NCI-H2107 (cell line): ENCODE data around the gene OR10A4.
"Not testable (repeated sequence)": the region's sequence is repeated elsewhere in the genome, so short reads cannot be mapped to it uniquely, and the experiment has no call there.

Experiments
- DNase-seq: peaks from one replicate; lab custom pipeline; 2025; lab: John Stamatoyannopoulos, UW

OR10A4 gene

GRCh38 chr11:6898911-6899310 is 22.5 kb downstream of the OR10A4 start:
- no peak for DNase-seq

DNA sequence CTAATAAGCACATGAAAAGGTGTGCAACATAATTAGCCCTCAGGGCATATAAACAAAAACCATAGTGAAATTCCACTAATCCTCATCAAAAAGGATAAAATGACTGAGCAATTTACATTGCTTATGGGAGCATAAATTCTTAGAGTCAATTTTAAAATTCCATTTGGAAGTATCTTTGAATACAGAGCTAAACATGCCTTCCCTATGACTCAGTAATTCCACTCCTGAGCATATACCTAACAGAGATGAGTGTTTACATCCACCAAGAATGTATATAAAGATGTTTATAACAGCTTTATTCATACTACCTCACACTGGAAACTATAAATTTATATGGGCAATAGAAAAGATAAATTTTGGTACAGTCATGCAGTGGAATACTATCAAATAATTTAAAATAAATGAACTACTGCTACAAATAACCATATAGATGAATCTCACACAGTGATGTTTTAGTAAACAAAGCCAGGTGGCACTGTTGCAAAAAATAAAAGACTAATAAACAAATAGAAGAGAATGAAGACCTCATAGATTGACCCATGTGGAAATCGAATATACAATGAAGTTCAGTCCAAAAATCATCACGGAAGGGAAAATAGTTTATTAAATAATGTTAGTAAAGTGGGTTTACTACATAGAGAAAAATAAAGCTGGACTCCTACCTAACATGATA is 24.0 kb downstream of the OR10A4 start:
- DNase-seq = no peak

DNA sequence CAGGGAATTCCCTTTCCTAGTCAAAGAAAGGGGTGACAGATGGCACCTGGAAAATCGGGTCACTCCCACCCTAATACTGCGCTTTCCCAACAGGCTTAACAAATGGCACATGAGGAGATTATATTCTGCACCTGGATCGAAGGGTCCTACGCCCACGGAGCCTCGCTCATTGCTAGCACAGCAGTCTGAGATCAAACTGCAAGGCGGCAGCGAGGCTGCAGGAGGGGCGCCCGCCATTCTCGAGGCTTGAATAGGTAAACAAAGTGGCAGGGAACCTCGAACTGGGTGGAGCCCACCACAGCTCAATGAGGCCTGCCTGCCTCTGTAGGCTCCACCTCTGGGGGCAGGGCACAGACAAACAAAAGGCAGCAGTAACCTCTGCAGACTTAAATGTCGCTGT is 28.4 kb downstream of the OR10A4 start:
- DNase-seq = not testable (repeated sequence)

GRCh38 chr11:6911378-6911777 is 35.0 kb downstream of the OR10A4 start:
- no peak for DNase-seq

DNA sequence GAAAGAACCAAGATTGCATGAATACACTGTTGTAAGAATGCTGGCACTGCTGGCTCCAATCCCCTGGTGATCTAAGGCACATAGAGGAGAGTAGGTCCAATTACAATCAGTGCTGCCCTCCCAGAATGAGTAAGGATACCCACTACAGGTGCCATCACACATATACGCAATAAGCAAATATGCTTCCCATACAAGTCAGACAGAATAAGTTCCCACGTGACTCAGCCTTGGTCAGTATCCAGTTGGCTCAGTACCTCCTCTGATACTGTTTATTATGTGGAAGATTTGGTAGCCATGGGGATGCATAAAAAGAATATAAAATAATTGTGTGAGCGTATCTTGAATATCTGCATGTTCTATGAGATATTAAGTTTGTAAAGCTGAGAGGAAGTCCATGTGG is 35.5 kb downstream of the OR10A4 start:
- DNase-seq = no peak

- DNase-seq = no peak
These were observed 43.3 kb downstream of the OR10A4 start for GRCh38 chr11:6919698-6920097.

GRCh38 chr11:6920702-6921101 is 44.3 kb downstream of the OR10A4 start, which contains the start of gene OR2D3:
Gene OR2D3 (plus strand): TSS chr11:6921002. CDS start chr11:6921002, 0 bp downstream.
- DNase-seq = no peak

GRCh38 chr11:6925007-6925577 is 48.7 kb downstream of the OR10A4 start:
- no peak for DNase-seq

DNA sequence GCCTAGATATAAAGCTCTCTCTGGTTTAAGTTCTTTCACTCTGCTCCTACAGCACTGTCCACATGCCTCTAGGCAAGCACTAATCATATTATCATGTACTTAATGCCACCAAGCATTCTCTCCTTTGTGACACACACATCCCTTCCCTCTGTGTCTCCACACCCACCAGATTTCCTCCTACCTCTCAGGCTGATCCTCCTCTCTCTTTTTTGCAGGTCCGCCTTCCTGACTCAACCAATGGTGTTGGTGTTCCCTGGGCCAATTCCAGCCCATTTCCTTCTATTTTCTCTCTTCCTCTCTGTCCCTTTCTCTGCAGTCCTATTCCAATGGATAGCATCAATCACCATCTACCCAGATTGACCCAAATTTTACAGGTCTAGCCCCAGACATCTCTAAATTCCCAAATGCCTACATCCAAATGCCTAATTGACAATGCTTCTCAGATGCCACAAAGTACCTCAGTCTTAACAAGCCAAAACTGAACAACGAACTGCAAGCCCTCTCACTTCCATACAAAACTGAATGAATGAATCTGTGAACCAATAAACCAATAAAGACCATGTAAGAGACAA is 49.3 kb downstream of the OR10A4 start:
- no peak for DNase-seq

DNA sequence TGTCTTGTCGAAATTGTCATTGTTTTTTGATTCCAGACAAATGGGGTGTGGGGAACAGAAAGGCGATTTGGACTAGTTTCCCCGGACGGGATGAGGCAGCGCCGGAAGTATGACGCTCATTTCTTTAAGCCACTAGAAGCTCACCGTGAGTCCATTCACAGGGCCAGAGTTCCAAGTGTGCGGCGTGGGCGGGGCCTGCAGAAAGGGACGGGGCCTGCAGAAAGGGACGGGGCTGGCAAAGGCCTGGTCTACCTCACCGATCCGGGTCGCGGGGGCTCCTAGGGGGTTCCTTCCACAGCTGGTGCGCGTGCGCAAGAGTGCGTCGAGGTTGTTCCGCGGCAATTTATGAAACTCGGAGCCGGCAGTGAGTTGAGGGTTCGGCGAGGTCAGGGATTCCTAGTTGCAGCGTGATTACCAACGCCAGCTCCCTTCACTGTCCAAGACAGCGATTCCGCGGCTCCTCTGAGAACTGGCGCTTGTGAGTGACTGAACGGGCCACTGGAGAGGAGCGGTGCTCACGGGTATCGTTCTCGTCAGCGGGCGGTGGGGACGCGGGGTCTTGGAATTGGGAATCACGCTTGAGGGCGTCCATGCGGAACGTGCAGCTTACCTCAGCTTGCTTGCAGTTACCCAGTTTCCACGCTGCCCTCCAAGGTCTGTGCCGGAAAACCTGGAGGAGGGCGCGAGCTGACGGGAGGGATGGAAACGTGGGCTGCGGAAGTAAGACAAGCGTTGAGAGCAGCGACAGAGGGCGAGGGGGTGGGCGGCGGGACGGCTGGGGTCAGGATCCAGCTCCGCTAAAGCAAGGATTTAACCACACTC is 50.0 kb downstream of the OR10A4 start, which contains the start of gene ZNF215:
Gene ZNF215 (plus strand): TSS at position 219 of the 822 bp plus-strand sequence. CDS start 5,847 bp downstream, outside the sequence.
- no peak for DNase-seq

DNA sequence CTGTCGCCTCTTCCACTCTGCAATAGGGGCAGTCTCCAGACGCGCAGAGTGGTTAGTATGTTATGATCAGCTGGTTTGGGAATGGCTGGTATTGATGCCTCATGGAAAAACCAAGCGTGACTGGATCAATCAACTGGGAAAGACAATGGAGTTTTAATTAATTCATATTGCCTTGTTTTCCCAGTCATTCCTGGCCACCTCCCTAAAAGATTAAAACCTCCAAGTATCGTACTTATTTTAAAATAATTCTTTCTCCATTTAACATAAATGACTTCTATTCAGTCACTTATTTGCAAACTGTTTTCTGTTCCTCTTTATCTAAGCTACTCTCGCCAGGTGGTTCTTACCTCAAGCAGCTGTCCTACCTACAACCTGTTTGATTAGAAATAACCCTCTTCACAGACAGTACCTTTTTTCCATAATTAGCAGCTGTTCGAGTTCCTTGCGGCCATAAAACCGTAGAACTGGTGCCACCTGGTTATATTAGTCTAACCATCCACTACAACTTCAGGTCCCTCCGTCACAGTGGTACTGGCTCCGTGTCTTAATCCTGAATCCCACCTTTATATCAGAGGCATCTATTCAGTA is 50.7 kb downstream of the OR10A4 start:
- DNase-seq = no peak
